Measurements from ENCODE around the gene SLC38A1.

SLC38A1 gene

DNA sequence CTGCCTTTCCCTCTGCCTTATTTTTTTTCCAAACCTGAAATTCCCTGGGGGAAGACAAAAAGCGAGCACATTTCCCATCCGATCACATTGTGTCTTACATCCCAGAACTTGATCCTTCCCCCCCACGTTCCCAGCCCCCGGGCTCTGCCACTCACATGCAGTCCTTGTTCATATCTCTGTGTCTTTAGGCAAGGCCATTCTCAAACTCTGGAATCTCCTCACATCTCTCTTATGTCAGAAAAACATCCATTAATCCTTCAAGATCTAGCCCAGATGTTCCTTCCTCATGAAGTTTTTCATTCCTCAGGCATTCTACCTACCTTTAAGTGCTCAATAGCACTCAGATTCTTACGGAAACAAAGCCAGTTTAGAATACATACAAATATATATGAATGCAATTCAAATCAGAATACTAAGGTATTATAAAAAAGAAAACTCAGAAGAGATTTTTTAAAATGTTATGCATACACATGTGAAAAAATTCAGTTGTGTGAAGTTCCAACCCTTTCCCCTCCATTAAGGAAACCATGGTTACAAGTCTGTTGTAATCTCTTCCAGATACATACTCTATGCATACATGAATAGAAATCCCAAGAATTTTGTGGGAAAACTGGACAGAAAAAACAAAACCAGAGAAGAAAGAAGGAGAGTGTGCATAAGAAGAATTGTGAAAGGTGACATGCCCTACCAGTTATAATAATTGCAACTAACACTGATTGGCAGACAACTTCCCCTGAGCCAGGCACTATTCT lies 120.3 kb downstream of the SLC38A1 start:
- no peaks in the 10 kb centered on the region for H4K20me1 ChIP-seq (ENCODE audit: insufficient read depth, low read length)
- no peaks in the 10 kb centered on the region for H3K9me3 ChIP-seq (ENCODE audit: insufficient read depth, low read length, severe bottlenecking)
- no peaks in the 10 kb centered on the region for H3K36me3 ChIP-seq (ENCODE audit: insufficient read depth, low read length)
- no peak overlapping the region for H3K4me2 ChIP-seq (ENCODE audit: insufficient read depth, low read length)
- no peaks in the 10 kb centered on the region for H3K79me2 ChIP-seq (ENCODE audit: insufficient read depth, low read length)
- no peak overlapping the region for H3K27ac ChIP-seq (ENCODE audit: low read length)
- H3K4me3 ChIP-seq (ENCODE audit: low read depth in 1 of 2, low read length in 2 of 2), result no peak overlapping the region
- no peak for DNase-seq
- H3K9ac ChIP-seq (ENCODE audit: low read depth, low read length), result no peak overlapping the region
- no peaks in the 10 kb centered on the region for H3K27me3 ChIP-seq (ENCODE audit: insufficient read depth, low read length, poor library complexity)
- TF ChIP-seq, protein P1, sequence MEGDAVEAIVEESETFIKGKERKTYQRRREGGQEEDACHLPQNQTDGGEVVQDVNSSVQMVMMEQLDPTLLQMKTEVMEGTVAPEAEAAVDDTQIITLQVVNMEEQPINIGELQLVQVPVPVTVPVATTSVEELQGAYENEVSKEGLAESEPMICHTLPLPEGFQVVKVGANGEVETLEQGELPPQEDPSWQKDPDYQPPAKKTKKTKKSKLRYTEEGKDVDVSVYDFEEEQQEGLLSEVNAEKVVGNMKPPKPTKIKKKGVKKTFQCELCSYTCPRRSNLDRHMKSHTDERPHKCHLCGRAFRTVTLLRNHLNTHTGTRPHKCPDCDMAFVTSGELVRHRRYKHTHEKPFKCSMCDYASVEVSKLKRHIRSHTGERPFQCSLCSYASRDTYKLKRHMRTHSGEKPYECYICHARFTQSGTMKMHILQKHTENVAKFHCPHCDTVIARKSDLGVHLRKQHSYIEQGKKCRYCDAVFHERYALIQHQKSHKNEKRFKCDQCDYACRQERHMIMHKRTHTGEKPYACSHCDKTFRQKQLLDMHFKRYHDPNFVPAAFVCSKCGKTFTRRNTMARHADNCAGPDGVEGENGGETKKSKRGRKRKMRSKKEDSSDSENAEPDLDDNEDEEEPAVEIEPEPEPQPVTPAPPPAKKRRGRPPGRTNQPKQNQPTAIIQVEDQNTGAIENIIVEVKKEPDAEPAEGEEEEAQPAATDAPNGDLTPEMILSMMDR (IDR thresholded peaks at IDR 0.05; ENCODE audit: borderline replicate concordance, extremely low read depth, low read length, poor library complexity, severe bottlenecking), result no peak
- TF ChIP-seq EZH2 (IDR thresholded peaks at IDR 0.05; ENCODE audit: borderline replicate concordance, low read depth, low read length, severe bottlenecking), result no peak
- no peak for ATAC-seq (ENCODE audit: insufficient read depth, low read depth)
- peaks cover under 1% of the 10 kb centered on the region; the same call in 1 of the 2 replicates for H3K4me1 ChIP-seq (ENCODE audit: insufficient read depth, low read length)
- no peak overlapping the region for H2AFZ ChIP-seq (ENCODE audit: low read depth, low read length)

DNA sequence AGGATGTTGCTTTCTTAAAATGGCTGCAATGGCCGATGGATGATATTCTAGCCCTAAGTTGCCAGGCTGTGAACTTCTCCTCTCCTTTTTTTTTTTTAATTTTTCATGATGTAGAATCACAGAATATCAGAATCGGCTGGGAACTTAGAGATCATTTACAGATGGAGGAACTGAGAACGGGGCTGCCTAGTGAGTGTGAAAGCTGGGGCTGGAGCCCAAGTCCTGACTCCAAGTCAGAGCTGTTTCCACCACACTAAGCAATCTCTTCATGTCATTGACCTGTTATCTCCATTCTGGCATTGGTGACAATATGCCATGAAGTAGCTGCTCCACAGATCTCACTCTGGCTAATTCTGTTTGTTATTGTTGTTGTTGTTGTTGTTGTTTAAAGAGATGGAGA lies 121.7 kb downstream of the SLC38A1 start:
- no peak overlapping the region for H3K27ac ChIP-seq (ENCODE audit: low read length)
- H3K4me1 ChIP-seq (ENCODE audit: insufficient read depth, low read length), result no peaks in the 10 kb centered on the region
- no peak overlapping the region for H2AFZ ChIP-seq (ENCODE audit: low read depth, low read length)
- no peaks in the 10 kb centered on the region for H4K20me1 ChIP-seq (ENCODE audit: insufficient read depth, low read length)
- H3K27me3 ChIP-seq (ENCODE audit: insufficient read depth, low read length, poor library complexity), result no peaks in the 10 kb centered on the region
- H3K9me3 ChIP-seq (ENCODE audit: insufficient read depth, low read length, severe bottlenecking), result no peaks in the 10 kb centered on the region
- no peak overlapping the region for H3K4me3 ChIP-seq (ENCODE audit: low read depth in 1 of 2, low read length in 2 of 2)
- no peaks in the 10 kb centered on the region for H3K79me2 ChIP-seq (ENCODE audit: insufficient read depth, low read length)
- no peak overlapping the region for H3K9ac ChIP-seq (ENCODE audit: low read depth, low read length)
- DNase-seq (no peak), ATAC-seq (ENCODE audit: insufficient read depth, low read depth) (no peak)
- no peaks in the 10 kb centered on the region for H3K36me3 ChIP-seq (ENCODE audit: insufficient read depth, low read length)
- H3K4me2 ChIP-seq (ENCODE audit: insufficient read depth, low read length), result no peak overlapping the region
- TF ChIP-seq, protein P1 (IDR thresholded peaks at IDR 0.05; ENCODE audit: borderline replicate concordance, extremely low read depth, low read length, poor library complexity, severe bottlenecking), result no peak
- no peak for TF ChIP-seq EZH2 (IDR thresholded peaks at IDR 0.05; ENCODE audit: borderline replicate concordance, low read depth, low read length, severe bottlenecking)

DNA sequence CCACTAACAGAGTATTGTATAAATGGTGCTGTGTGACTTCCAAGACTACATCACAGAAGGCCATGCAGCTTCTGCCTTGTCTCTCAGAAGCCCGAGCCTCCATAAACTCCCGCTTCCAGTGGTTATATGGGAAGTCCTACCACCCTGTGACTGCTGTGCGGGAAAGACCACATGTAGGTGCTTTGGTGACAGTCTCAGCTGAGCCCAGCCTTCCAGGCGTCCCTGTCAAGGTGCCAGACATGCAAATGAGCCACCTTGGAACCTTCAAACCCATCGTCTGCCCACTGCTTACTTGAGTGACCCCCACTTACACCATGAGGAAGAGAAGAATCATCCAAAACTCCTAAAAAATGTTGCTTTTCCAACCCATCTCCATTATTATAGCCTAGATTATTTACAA lies 123.0 kb downstream of the SLC38A1 start:
- TF ChIP-seq, protein P1 (IDR thresholded peaks at IDR 0.05; ENCODE audit: borderline replicate concordance, extremely low read depth, low read length, poor library complexity, severe bottlenecking), result no peak
- no peak for TF ChIP-seq EZH2 (IDR thresholded peaks at IDR 0.05; ENCODE audit: borderline replicate concordance, low read depth, low read length, severe bottlenecking)
- H3K27ac ChIP-seq (ENCODE audit: low read length), result no peak overlapping the region
- no peak overlapping the region for H3K4me3 ChIP-seq (ENCODE audit: low read depth in 1 of 2, low read length in 2 of 2)
- no peak overlapping the region for H3K9ac ChIP-seq (ENCODE audit: low read depth, low read length)
- no peaks in the 10 kb centered on the region for H3K4me1 ChIP-seq (ENCODE audit: insufficient read depth, low read length)
- no peaks in the 10 kb centered on the region for H3K9me3 ChIP-seq (ENCODE audit: insufficient read depth, low read length, severe bottlenecking)
- H3K79me2 ChIP-seq (ENCODE audit: insufficient read depth, low read length), result no peaks in the 10 kb centered on the region
- ATAC-seq (ENCODE audit: insufficient read depth, low read depth) (no peak), DNase-seq (no peak)
- no peaks in the 10 kb centered on the region for H3K27me3 ChIP-seq (ENCODE audit: insufficient read depth, low read length, poor library complexity)
- H3K4me2 ChIP-seq (ENCODE audit: insufficient read depth, low read length), result no peak overlapping the region
- no peaks in the 10 kb centered on the region for H4K20me1 ChIP-seq (ENCODE audit: insufficient read depth, low read length)
- H2AFZ ChIP-seq (ENCODE audit: low read depth, low read length), result no peak overlapping the region
- no peaks in the 10 kb centered on the region for H3K36me3 ChIP-seq (ENCODE audit: insufficient read depth, low read length)
